T-helper 1 cell treated with Interleukin-12 subunit alpha and Interleukin-12 subunit beta and Interleukin-4 antibody, amounts not matched to agents 30 ng/mL and 1 ng/mL, for 36 hours (primary cell): Measurements from ENCODE around the gene HTT-AS. TPM values are rescaled to one million over a fixed set of nuclear protein-coding genes. Genes with fewer than 3 reads are reported as not detected.
"Not testable (repeated sequence)": the region's sequence is repeated elsewhere in the genome, so short reads cannot be mapped to it uniquely, and the experiment has no call there.

ENCODE experiments used
- intact Hi-C: fragments of 100-400 bp; cut with micrococcal nuclease; formaldehyde crosslinking; loops from one replicate; pipeline ENCODE4 v1.15.1; 2024
- total RNA-seq: library from RNA; stranded (reverse); gene quantifications from 2 replicates; pipeline ENCODE4 v1.2.3, GENCODE V29; 2022

The HTT-AS gene
- total RNA-seq, 1 donor from 2014 or later = not detected

DNA sequence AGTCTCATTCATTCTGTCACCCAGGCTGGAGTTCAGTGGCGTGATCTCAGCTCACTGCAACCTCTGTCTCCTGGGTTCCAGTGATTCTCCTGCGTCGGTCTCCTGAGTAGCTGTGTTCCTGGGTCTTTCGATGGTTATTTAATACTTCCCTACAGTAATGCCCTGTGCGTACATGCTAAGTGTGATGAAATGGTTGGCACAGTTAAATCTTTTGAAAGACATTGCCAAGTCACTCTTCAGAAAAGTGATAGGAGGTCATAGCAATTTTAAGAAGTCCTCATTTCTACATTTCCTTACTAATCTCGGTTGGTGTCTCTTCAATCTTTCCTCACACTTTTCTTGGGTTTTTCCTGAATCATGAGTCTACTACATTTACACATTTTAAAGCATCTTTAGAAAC is 14.4 kb downstream of the HTT-AS start:
- intact Hi-C loops = no loop called here

GRCh38 chr4:3054169-3054759 is 20.1 kb downstream of the HTT-AS start:
- intact Hi-C loops = no loop called here

DNA sequence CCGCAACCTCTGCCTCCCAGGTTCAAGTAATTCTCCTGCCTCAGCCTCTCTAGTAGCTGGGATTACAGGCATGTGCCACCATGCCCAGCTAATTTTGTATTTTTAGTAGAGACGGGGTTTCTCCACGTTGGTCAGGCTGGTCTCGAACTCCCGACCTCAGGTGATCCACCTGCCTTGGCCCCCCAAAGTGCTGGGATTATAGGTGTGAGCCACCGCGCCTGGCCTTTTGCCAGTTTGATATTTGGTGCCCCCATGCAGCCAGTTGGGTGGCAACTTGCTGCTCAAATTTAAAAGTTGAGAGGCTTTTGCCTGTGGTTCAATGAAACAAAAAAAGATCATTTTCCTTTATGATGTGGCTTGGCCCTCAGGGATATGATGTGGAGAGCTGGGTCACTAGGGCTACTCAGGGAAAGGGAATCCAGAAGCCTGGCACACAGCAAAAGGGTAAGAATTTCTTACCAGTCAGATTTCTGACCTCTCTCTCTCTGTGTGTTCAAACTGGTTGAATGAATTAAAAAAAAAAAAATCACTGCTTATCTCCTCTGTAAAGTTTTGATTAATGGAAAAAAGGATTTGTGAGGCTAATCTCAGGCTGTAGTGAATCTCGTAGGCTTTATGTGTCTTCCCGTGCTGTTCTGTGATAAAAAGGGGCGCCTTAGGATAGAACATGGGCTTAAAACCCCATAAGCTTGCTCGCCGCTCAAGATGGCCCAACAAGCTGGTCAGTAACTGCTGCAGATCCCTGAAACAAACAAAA is 23.0 kb downstream of the HTT-AS start:
- intact Hi-C loops = not testable (repeated sequence)

DNA sequence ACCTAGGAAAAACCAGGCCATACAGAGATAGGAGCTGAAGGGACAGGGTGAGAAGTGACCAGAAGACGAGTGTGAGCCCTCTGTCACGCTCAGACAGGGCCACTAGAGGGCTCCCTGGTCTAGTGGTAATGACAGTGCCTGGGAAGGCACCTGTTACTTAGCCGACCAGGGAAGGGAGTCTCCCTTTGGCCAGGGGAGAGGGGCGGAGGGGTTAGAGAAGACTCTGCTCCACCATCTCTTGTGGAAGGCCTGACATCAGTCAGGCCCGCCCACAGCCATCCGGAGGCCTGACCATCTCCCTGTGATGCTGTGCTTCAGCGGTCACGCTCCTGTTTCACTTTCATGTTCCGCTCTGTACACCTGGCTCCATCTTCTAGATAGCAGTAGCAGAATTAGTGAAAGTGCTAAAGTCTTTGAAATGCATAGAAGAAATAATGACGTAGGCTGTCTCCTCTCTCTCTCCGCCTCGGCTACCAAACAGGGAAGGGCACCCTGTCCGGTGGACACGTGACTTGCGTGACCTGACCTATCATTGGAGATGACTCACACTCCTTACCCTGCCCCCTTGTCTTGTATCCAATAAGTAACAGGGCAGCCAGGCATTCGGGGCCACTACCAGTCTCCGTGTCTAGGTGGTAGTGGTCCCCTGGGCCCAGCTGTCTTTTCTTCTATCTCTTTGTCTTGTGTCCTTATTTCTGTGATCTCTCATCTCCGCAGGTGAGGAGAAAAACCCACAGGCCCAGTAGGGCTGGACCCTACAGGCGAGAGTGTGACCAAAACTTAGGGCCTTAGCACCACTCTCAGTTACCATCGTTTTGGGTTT is 26.7 kb downstream of the HTT-AS start:
- intact Hi-C loops = loop anchor here (1.0 to 5.0 kb wide), 11 partner anchors 27 to 805 kb away; partner anchors contain the start of genes ADD1, CFAP99, GRK4 and HAUS3

- intact Hi-C loops = loop anchor here (1.0 to 5.0 kb wide), 11 partner anchors 28 to 804 kb away; partner anchors contain the start of genes ADD1, CFAP99, GRK4 and HAUS3
Observed at GRCh38 chr4:3046623-3047022, 27.7 kb downstream of the HTT-AS start.

GRCh38 chr4:3046162-3046561 is 28.2 kb downstream of the HTT-AS start:
- intact Hi-C loops = loop anchor here (2.0 to 5.0 kb wide), 5 partner anchors 41 to 629 kb away; partner anchors contain the start of genes ADD1, CFAP99, LRPAP1 and ZFYVE28

DNA sequence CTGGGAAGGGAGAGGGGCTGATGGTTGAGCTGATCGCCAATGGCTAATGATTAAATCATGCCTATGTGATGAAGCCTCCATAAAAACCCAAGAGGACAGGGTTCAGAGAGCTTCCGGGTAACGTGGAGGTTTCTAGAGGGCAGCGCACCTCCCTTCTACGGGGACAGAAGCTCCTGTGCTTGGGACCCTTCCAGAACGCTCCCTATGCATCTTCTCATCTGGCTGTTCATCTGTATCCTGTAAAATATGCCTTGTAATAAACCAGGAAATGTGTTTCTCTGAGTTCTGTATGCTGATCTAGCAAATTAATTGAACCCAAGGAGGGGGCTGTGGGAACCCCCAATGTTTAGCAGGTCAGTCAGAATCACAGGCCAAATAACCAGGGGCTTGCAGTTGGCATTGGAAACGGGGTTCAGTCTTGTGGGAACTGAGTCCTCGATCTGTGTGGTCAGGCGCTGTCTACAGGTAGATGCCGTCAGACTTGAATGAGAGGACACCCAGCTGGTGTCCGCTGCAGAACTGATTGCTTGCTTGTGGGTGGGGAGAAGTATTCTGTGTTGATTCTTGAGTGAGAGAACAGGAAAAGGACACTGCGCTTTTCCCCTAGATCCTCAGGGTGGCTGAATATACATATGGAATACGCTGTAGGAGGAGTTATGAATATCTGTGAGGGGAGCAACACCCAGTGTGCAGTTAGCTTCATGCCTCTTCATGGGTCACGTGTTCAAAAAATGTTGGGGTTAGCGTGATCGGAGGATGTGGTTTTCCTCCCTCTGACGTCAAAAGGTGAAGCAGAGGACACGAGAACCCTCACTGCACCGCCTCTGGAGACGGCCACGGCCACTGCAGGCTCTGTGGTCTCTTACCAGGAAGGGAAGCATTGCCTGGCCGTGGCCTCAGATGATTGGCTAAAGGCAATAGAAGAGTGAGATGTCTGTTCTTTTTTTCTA is 29.2 kb downstream of the HTT-AS start:
- intact Hi-C loops = loop anchor here (5.0 kb wide), 4 partner anchors 42 to 628 kb away; partner anchors contain the start of genes ADD1, CFAP99, LRPAP1 and ZFYVE28

DNA sequence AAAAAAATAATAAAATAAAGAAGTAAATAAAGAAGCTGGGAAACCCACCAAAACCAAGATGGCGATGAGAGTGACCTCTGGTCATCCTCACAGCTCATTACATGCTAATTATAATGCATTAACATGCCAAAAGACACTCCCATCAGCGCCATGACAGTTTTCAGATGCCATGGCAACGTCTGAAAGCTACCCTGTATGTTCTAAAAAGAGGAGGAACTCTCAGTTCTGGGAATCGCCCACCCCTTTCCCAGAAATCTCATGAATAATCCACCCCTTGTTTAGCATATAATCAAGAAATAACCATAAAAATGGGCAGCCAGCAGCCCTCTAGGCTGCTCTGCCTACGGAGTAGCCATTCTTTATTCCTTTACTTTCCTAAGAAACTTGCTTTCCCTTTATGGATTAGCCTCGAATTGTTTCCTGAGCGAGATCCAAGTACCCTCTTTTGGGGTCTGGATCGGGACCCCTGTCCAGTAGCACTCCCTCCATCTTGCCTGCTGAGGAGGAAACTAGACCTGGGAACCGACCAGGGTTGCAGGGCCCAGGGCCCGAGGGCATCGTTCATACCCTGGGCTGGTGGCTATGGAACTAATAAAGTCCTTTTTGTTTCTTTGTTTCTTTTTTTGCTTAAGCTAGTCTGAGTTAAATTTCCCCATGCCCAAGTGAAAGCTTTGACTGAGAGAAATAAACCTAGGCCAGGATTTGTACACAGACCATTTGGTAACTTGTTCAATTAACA is 30.9 kb downstream of the HTT-AS start:
- intact Hi-C loops = no loop called here

DNA sequence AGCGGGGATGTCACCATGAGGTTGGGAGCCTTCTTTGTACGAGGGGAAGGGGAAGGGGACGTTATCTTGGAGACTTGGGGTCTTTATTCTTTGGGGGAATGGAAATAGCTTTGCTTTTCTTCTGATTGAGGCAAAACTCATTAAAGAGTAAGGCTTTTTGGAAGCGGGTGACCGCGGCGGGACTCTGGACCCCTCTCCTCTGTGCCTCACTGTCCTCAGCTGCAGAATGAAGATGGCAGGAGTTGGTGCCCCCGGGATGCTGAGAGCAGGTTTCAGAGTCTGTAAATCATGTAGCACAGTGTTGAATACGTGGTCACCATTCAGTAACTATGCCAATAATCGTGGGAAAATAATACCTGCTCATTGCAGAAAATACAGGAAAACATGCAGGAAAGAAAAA is 32.1 kb downstream of the HTT-AS start:
- intact Hi-C loops = no loop called here

GRCh38 chr4:3041192-3042142 is 32.9 kb downstream of the HTT-AS start:
- intact Hi-C loops = loop anchor here (2.0 kb wide), 1 partner anchor 285 kb away; the partner anchor contains the start of gene TNIP2

DNA sequence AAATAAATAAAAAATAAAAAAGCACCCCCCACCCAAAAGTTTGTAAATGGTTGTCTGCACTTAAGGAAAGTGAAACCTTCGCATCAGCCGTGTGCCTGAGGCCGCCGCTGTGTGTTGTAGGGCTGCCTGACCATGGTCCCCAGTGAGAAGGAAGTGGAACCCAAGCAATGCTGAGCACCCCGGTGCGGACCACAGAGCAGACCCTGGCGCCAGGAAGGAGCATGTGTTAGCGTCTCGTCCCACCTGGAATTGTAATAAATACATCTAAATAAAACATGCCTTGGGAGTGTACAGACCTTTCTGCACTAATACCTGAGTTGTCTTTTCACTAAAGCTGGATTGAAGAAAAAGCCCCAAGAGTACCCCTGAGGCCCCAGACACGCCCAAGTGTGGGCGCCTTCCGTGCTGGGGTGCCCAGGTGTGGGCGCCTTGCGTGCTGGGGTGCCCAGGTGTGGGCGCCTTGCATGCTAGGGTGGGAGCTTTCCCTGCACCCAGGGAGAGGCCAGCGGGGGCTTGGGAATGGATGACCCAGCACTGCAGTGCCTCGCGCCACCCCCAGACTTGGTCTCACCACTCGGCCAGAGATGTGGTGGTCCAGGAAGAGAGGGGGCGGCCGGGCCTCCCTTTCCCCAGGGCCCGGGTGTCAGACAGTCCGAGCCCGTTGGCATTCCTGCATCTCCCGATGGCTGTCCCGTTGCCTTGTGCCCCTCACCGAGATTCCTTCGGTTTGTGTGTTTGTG is 33.7 kb downstream of the HTT-AS start:
- intact Hi-C loops = loop anchor here (2.0 kb wide), 1 partner anchor 284 kb away; the partner anchor contains the start of gene TNIP2

GRCh38 chr4:3039706-3040366 is 34.5 kb downstream of the HTT-AS start:
- intact Hi-C loops = loop anchor here (2.0 kb wide), 1 partner anchor 283 kb away; the partner anchor contains the start of gene TNIP2

GRCh38 chr4:3037957-3038461 is 36.3 kb downstream of the HTT-AS start:
- intact Hi-C loops = loop anchor here (1.0 kb wide), 3 partner anchors 60 to 274 kb away; no protein-coding TSS in a partner anchor

- intact Hi-C loops = no loop called here
Observed at GRCh38 chr4:3036131-3036952, 38.0 kb downstream of the HTT-AS start.

DNA sequence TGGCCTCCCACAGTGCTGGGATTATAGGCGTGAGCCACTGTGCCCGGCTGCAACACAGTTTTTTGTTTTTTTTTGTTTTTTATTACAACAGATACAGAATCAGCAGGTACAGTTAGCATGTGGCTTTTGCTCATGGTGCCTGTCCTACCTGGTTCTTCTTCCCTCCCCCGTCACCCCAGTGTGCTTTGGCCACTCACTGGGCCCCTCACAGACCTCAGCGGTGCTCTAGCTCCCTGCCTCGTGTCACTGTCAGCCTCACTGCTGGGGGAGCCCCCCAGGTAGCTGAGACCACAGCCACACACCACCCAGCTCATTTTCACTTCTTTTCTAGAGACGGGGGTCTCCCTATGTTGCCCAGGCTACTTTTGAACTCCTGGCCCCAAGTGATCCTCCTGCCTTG is 38.7 kb downstream of the HTT-AS start:
- intact Hi-C loops = no loop called here

DNA sequence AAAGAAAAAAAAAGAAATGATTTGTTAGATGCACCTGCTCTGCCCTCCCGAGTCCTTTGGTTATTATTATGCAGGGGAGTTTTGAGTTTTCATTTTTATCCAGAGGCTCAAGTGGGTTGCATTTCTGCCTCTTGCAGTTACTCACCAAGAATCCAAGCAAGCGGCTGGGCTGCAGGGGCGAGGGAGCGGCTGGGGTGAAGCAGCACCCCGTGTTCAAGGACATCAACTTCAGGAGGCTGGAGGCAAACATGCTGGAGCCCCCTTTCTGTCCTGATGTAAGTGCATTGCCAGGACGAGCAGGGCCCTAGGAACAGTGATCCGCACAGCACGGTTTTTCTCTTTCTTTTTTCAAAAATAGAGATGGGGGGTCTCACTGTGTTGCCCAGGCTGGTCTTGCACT is 39.1 kb downstream of the HTT-AS start:
- intact Hi-C loops = no loop called here
